Measurements from ENCODE around the gene PTH1R.

PTH1R gene

GRCh38 chr3:46854555-46854991 lies 22.9 kb upstream of the PTH1R start:
- DNase-seq (ENCODE audit: low read depth, low spot score): no peak
- TF ChIP-seq CTCF (IDR thresholded peaks at IDR 0.05; ENCODE audit: low read depth, low read length): no peak

GRCh38 chr3:46856576-46857471 lies 20.7 kb upstream of the PTH1R start:
- TF ChIP-seq CTCF (IDR thresholded peaks at IDR 0.05; ENCODE audit: low read depth, low read length): no peak
- DNase-seq (ENCODE audit: low read depth, low spot score): no peak
- H3K4me3 ChIP-seq (ENCODE audit: low read depth, low read length): no peak overlapping the region
- in situ Hi-C loops (cut with HindIII; ENCODE audit: low sequenced_read_pairs): no loop called here

More at GRCh38 chr3:46854555-46854991, 22.9 kb upstream of the PTH1R start:
- in situ Hi-C loops (cut with HindIII; ENCODE audit: low sequenced_read_pairs): no loop called here
- H3K4me3 ChIP-seq (ENCODE audit: low read depth, low read length): no peak overlapping the region

- no peak overlapping the region for H3K4me3 ChIP-seq (ENCODE audit: low read depth, low read length)
- no peak for TF ChIP-seq CTCF (IDR thresholded peaks at IDR 0.05; ENCODE audit: low read depth, low read length)
- DNase-seq (ENCODE audit: low read depth, low spot score): no peak
- in situ Hi-C loops (cut with HindIII; ENCODE audit: low sequenced_read_pairs): no loop called here
Observed at GRCh38 chr3:46857485-46858341, 19.8 kb upstream of the PTH1R start.

- H3K4me3 ChIP-seq (ENCODE audit: low read depth, low read length): no peak overlapping the region
- no peak for TF ChIP-seq CTCF (IDR thresholded peaks at IDR 0.05; ENCODE audit: low read depth, low read length)
- in situ Hi-C loops (cut with HindIII; ENCODE audit: low sequenced_read_pairs): no loop called here
- no peak for DNase-seq (ENCODE audit: low read depth, low spot score)
Observed at GRCh38 chr3:46858456-46858855, 19.1 kb upstream of the PTH1R start.

- DNase-seq (ENCODE audit: low read depth, low spot score): no peak
- in situ Hi-C loops (cut with HindIII; ENCODE audit: low sequenced_read_pairs): no loop called here
Observed at GRCh38 chr3:46859001-46859710, 18.4 kb upstream of the PTH1R start.

More at GRCh38 chr3:46859001-46859710, 18.4 kb upstream of the PTH1R start:
- no peak for TF ChIP-seq CTCF (IDR thresholded peaks at IDR 0.05; ENCODE audit: low read depth, low read length)
- no peak overlapping the region for H3K4me3 ChIP-seq (ENCODE audit: low read depth, low read length)
